Measurements from ENCODE around the gene APBA2.

The APBA2 gene

GRCh38 chr15:29053006-29053405 lies 167.2 kb downstream of the APBA2 start:
- Histone ChIP-seq H3K4me1 (ENCODE audit: insufficient read depth, low read length, poor library complexity, severe bottlenecking) (peaks cover 15% of the 10 kb centered on the region), H3K79me2 (ENCODE audit: insufficient read depth, low read length) (peaks cover 43% of the 10 kb centered on the region; the same call in 1 of the 2 replicates), H2AFZ (ENCODE audit: low read length) (no peak overlapping the region), H3K9ac (ENCODE audit: low read depth, low read length, poor library complexity, severe bottlenecking) (no peak overlapping the region), H4K20me1 (ENCODE audit: insufficient read depth, low read length, poor library complexity, severe bottlenecking) (peaks cover 34% of the 10 kb centered on the region), H3K9me2 (replicated peaks; ENCODE audit: low read depth, low read length) (no peaks in the 10 kb centered on the region), H3K27me3 (ENCODE audit: insufficient read depth, low read length, poor library complexity, severe bottlenecking) (no peaks in the 10 kb centered on the region), H3K4me3 (ENCODE audit: low read length, poor library complexity, severe bottlenecking) (no peak overlapping the region), H3K36me3 (ENCODE audit: insufficient read depth, low read length) (peaks cover 33% of the 10 kb centered on the region; the same call in 1 of the 2 replicates), H3K9me3 (ENCODE audit: insufficient read depth, low read depth, low read length) (no peaks in the 10 kb centered on the region), H3K4me2 (ENCODE audit: low read depth, low read length, poor library complexity, severe bottlenecking) (no peak overlapping the region), H3F3A (ENCODE audit: low read depth) (no peaks in the 10 kb centered on the region)
- TF ChIP-seq EZH2phosphoT487 (IDR thresholded peaks at IDR 0.05; ENCODE audit: borderline replicate concordance) (no peak), CTCF (conservative IDR thresholded peaks at IDR 0.05; ENCODE audit: low read length) (no peak)

GRCh38 chr15:29053661-29054131 lies 167.9 kb downstream of the APBA2 start:
- H3K36me3 ChIP-seq (ENCODE audit: insufficient read depth, low read length), result peaks cover 34% of the 10 kb centered on the region; the same call in 1 of the 2 replicates
- no peaks in the 10 kb centered on the region for H3K27me3 ChIP-seq (ENCODE audit: insufficient read depth, low read length, poor library complexity, severe bottlenecking)
- H3K4me1 ChIP-seq (ENCODE audit: insufficient read depth, low read length, poor library complexity, severe bottlenecking), result peaks cover 15% of the 10 kb centered on the region
- no peak overlapping the region for H3K4me2 ChIP-seq (ENCODE audit: low read depth, low read length, poor library complexity, severe bottlenecking)
- peaks cover 46% of the 10 kb centered on the region; the same call in 1 of the 2 replicates for H3K79me2 ChIP-seq (ENCODE audit: insufficient read depth, low read length)
- H3K9ac ChIP-seq (ENCODE audit: low read depth, low read length, poor library complexity, severe bottlenecking), result no peak overlapping the region
- H3K9me2 ChIP-seq (replicated peaks; ENCODE audit: low read depth, low read length), result no peaks in the 10 kb centered on the region
- H3K4me3 ChIP-seq (ENCODE audit: low read length, poor library complexity, severe bottlenecking), result no peak overlapping the region
- TF ChIP-seq CTCF (conservative IDR thresholded peaks at IDR 0.05; ENCODE audit: low read length) (no peak), EZH2phosphoT487 (IDR thresholded peaks at IDR 0.05; ENCODE audit: borderline replicate concordance) (no peak)
- no peak overlapping the region for H2AFZ ChIP-seq (ENCODE audit: low read length)
- H4K20me1 ChIP-seq (ENCODE audit: insufficient read depth, low read length, poor library complexity, severe bottlenecking), result peaks cover 34% of the 10 kb centered on the region
- H3K9me3 ChIP-seq (ENCODE audit: insufficient read depth, low read depth, low read length), result no peaks in the 10 kb centered on the region
- no peaks in the 10 kb centered on the region for H3F3A ChIP-seq (ENCODE audit: low read depth)

GRCh38 chr15:29054171-29055045 lies 168.6 kb downstream of the APBA2 start:
- no peaks in the 10 kb centered on the region for H3F3A ChIP-seq (ENCODE audit: low read depth)
- H3K36me3 ChIP-seq (ENCODE audit: insufficient read depth, low read length), result peaks cover 34% of the 10 kb centered on the region; the same call in 1 of the 2 replicates
- H3K4me3 ChIP-seq (ENCODE audit: low read length, poor library complexity, severe bottlenecking), result no peak overlapping the region
- H3K4me1 ChIP-seq (ENCODE audit: insufficient read depth, low read length, poor library complexity, severe bottlenecking), result peaks cover 15% of the 10 kb centered on the region
- TF ChIP-seq EZH2phosphoT487 (IDR thresholded peaks at IDR 0.05; ENCODE audit: borderline replicate concordance) (no peak), CTCF (conservative IDR thresholded peaks at IDR 0.05; ENCODE audit: low read length) (no peak)
- no peak overlapping the region for H2AFZ ChIP-seq (ENCODE audit: low read length)
- no peaks in the 10 kb centered on the region for H3K9me2 ChIP-seq (replicated peaks; ENCODE audit: low read depth, low read length)
- peaks cover 37% of the 10 kb centered on the region for H4K20me1 ChIP-seq (ENCODE audit: insufficient read depth, low read length, poor library complexity, severe bottlenecking)
- no peak overlapping the region for H3K4me2 ChIP-seq (ENCODE audit: low read depth, low read length, poor library complexity, severe bottlenecking)
- no peaks in the 10 kb centered on the region for H3K27me3 ChIP-seq (ENCODE audit: insufficient read depth, low read length, poor library complexity, severe bottlenecking)
- peaks cover 52% of the 10 kb centered on the region; the same call in 1 of the 2 replicates for H3K79me2 ChIP-seq (ENCODE audit: insufficient read depth, low read length)
- H3K9me3 ChIP-seq (ENCODE audit: insufficient read depth, low read depth, low read length), result no peaks in the 10 kb centered on the region
- no peak overlapping the region for H3K9ac ChIP-seq (ENCODE audit: low read depth, low read length, poor library complexity, severe bottlenecking)
